MCF 10A (cell line): ENCODE data around the gene BICC1. TPM values are rescaled to one million over a fixed set of nuclear protein-coding genes. Genes with fewer than 3 reads are reported as not detected.

Source experiments
- BruUV-seq: library from RNA; stranded (reverse); fragments of 400-500 nt; replicated peaks from 2 replicates; lab custom pipeline; 2021; lab: Mats Ljungman, UMichigan
- CTCF ChIA-PET: fragments of 300-600 bp; sonication (Branson Sonifier 250); formaldehyde crosslinking; extraction: SDS; loops from one replicate; lab custom pipeline; 2021; ENCODE audit warnings: antibody characterized with exemption, inconsistent platforms; lab: Yijun Ruan, JAX
- POLR2A ChIA-PET: fragments of 300-600, 350-650 bp; sonication (Branson Sonifier 250); formaldehyde crosslinking; extraction: SDS; loops from one replicate; lab custom pipeline; 2020; ENCODE audit warnings: antibody characterized with exemption, inconsistent platforms; lab: Yijun Ruan, JAX
- DNase-seq: peaks from one replicate; pipeline ENCODE4 v3.0.0-alpha.2; 2018; ENCODE audit not compliant: unreplicated experiment
- H3K27ac Mint-ChIP-seq: one replicate; pipeline ENCODE4 v1.8.0; 2022; ENCODE audit warnings: mild to moderate bottlenecking, low read depth, mixed read lengths; ENCODE audit not compliant: unreplicated experiment
- H3K27me3 Mint-ChIP-seq: one replicate; pipeline ENCODE4 v1.8.0; 2022; ENCODE audit warnings: mixed read lengths; ENCODE audit not compliant: insufficient read depth, unreplicated experiment
- H3K36me3 Mint-ChIP-seq: one replicate; pipeline ENCODE4 v1.8.0; 2022; ENCODE audit warnings: mild to moderate bottlenecking, moderate library complexity, mixed read lengths; ENCODE audit not compliant: insufficient read depth, unreplicated experiment
- H3K4me1 Mint-ChIP-seq: one replicate; pipeline ENCODE4 v1.8.0; 2022; ENCODE audit warnings: mixed read lengths; ENCODE audit not compliant: insufficient read depth, unreplicated experiment
- H3K4me3 Mint-ChIP-seq: one replicate; pipeline ENCODE4 v1.8.0; 2022; ENCODE audit warnings: mild to moderate bottlenecking, moderate library complexity, mixed read lengths; ENCODE audit not compliant: unreplicated experiment
- H3K9me3 Mint-ChIP-seq: one replicate; pipeline ENCODE4 v1.8.0; 2022; ENCODE audit warnings: mixed read lengths; ENCODE audit not compliant: unreplicated experiment
- CTCF ChIP-seq: fragments of 200-600 bp; IDR thresholded peaks from one replicate; pipeline ENCODE4 v1.8.0; 2022; ENCODE audit warnings: antibody characterized with exemption, mild to moderate bottlenecking; ENCODE audit not compliant: unreplicated experiment
- intact Hi-C: fragments of 100-400 bp; cut with micrococcal nuclease; formaldehyde crosslinking; loops from 2 replicates; pipeline ENCODE4 v1.14.1; 2022
- total RNA-seq: library from RNA; stranded (reverse); gene quantifications from 2 replicates; pipeline ENCODE4 v1.2.3, GENCODE V29; 2022

The BICC1 gene
- total RNA-seq, 1 experiment from 2014 or later = 15.6 TPM

GRCh38 chr10:58675321-58675720 lies 162.6 kb downstream of the BICC1 start:
- DNase-seq = no peak
- Mint-ChIP-seq H3K36me3 (peaks cover 15% of the 10 kb centered on the region), H3K9me3 (peaks cover 23% of the 10 kb centered on the region), H3K27ac (no peak overlapping the region), H3K4me1 (peaks cover 5% of the 10 kb centered on the region), H3K27me3 (no peaks in the 10 kb centered on the region), H3K4me3 (no peak overlapping the region)
- ChIA-PET CTCF (no interaction called here), POLR2A (no interaction called here)
- intact Hi-C loops = no loop called here
- no peak for TF ChIP-seq CTCF
- BruUV-seq = no TSS peak

- no peaks in the 10 kb centered on the region for H3K36me3 Mint-ChIP-seq
- no peaks in the 10 kb centered on the region for H3K27me3 Mint-ChIP-seq
- CTCF ChIA-PET = no interaction called here
- intact Hi-C loops = no loop called here
- BruUV-seq = no TSS peak
- DNase-seq = no peak
- POLR2A ChIA-PET = no interaction called here
- H3K4me3 Mint-ChIP-seq = no peak overlapping the region
- peaks cover 7% of the 10 kb centered on the region for H3K9me3 Mint-ChIP-seq
- H3K27ac Mint-ChIP-seq = no peak overlapping the region
- H3K4me1 Mint-ChIP-seq = peaks cover 2% of the 10 kb centered on the region
- no peak for TF ChIP-seq CTCF
Measured at GRCh38 chr10:58691528-58691927, 178.9 kb downstream of the BICC1 start.

GRCh38 chr10:58693919-58694318 lies 181.2 kb downstream of the BICC1 start:
- Mint-ChIP-seq H3K27me3 (no peaks in the 10 kb centered on the region), H3K4me1 (peaks cover 7% of the 10 kb centered on the region), H3K4me3 (no peak overlapping the region), H3K36me3 (no peaks in the 10 kb centered on the region), H3K27ac (no peak overlapping the region), H3K9me3 (peaks cover 7% of the 10 kb centered on the region)
- DNase-seq = no peak
- intact Hi-C loops = no loop called here
- no peak for TF ChIP-seq CTCF
- POLR2A ChIA-PET = no interaction called here
- CTCF ChIA-PET = no interaction called here
- no TSS peak for BruUV-seq

- H3K36me3 Mint-ChIP-seq = no peaks in the 10 kb centered on the region
- no peak for DNase-seq
Measured at GRCh38 chr10:58695022-58695421, 182.3 kb downstream of the BICC1 start.

More at GRCh38 chr10:58695022-58695421, 182.3 kb downstream of the BICC1 start:
- POLR2A ChIA-PET = interaction anchor here (0.9 kb wide), 1 partner anchor 102 kb away, joined by 3 read pairs; no protein-coding TSS in a partner anchor
- peaks cover 10% of the 10 kb centered on the region for H3K4me1 Mint-ChIP-seq
- H3K9me3 Mint-ChIP-seq = peaks cover 7% of the 10 kb centered on the region
- no peak overlapping the region for H3K27ac Mint-ChIP-seq
- intact Hi-C loops = no loop called here
- no peak overlapping the region for H3K4me3 Mint-ChIP-seq
- TF ChIP-seq CTCF = no peak
- CTCF ChIA-PET = interaction anchor here (0.6 kb wide), 2 partner anchors 106 to 1018 kb away, joined by 3 read pairs; no protein-coding TSS in a partner anchor
- BruUV-seq = no TSS peak
- H3K27me3 Mint-ChIP-seq = no peaks in the 10 kb centered on the region
